HG02943 (cell line): ENCODE measurements around the gene ZNF24.
A peak's percentile ranks its signal among the peaks of the same experiment; 100 is the strongest.

ENCODE experiments used
- ATAC-seq: cut with Tn5 transposase; IDR thresholded peaks from one replicate; pipeline ENCODE4 v1.9.1; 2021; ENCODE audit warnings: mild to moderate bottlenecking, low read depth, moderate library complexity; ENCODE audit not compliant: unreplicated experiment

The ZNF24 gene

DNA sequence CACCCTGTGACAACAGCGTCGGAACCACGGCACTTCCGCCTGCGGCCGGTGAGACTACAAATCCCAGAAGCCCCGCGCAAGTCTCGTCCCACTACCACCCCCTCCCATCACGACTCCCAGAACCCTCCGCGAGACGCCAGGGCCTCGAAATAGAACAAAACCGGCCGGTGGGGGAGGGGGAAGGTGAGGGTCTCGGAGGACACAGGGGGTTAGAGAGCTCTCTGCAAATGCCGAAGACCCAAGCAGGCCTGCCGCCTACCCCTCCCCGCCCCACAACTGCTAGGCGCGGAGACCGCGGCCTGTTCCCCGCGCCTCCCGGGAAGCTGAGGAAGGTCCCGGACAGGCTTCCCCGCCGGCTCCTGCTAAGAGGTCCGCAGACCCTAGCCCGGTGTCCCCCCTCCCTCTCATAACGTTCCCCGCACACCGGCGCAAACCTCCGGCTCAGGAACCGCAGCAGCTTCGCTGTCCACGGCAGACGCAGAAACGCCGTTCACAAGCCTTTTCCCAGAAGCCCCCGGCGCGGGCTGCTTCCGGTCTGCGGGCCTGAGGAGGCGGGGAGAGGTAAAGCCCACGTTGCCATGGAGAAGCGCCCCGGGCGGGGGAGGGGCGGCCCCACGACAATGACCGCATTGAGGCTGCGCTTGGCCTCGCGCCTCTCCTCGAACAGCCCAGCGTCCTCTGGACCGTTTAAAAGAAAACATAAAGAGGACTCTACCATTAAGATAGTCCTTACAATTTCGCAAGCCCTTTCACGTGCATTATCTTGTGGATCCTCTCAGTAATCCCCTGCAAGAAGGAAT lies at the start of gene ZNF24:
TSS of gene ZNF24 (minus strand) at position 485 of the 800 bp plus-strand sequence. CDS start 3,770 bp downstream, outside the sequence.
- ATAC-seq, result peak; percentile 94

DNA sequence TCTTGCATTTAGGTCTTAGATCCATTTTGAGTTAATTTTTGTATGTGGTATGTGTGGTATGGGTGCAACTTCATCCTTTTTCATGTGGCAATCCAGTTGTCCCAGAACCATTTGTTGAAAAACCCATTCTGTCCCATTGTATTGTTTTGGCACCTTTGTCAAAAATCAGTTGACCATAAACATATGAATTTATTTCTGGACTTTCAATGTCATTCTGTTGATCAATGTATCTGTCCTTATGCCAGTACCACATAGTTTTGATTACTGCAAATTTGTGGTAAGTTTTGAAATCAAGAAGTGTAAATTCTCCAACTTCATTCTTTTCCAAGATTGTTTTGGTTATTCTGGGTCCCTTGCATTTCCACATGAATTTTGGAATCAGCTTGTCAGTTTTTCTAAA lies 49.5 kb upstream of the ZNF24 start:
- no peak for ATAC-seq

DNA sequence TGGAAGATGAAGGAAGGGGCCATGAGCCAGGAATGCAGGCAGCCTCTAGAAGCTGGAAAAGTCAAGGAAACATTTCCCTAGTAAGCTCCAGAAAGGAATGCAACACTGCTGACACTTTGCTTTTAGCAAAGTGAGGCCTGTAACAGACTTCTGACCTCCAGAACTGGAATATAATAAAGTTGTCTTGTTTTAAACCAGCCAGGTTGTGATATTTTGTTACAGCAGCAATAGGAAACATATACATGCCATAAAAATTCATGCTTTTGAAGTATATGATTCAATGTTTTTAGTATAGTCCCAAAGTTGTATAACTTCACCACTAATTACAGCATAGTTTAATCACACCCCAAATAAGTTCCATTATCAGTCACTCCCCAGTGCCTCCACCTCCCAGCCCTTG lies 48.2 kb upstream of the ZNF24 start:
- no peak for ATAC-seq

DNA sequence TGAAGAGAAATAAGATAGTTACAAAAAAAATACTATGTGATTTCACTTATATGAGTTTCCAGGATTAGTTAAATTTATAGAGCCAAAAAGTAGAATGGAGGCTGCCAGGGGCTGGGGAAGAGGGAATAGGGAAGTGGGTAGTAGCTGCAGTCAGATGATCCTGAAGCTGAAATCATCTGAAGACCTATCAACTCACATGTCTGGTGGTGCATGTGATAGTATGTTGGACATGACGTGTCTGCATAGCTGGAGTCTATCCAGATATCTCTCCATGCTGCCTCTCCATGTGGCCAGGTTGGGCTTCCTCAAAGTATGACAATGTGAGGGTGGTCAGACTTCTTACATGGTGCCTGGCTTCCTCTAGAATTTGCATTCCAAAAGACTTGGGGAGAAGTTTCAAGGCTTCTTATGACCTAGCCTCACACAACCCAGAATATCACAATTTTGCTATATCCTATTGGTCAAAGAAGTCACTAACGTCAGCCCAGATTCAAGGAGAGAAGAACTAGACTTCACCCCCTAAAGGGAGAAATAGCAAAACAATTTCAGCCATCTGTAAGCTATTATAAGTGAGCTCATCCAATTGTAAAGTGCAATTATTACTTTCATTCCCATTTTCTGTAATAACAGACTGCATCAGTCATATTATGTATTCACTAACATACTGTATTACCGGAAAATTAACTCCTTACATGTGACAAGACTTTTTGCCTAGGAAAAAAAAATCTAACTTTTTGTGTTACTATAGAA lies 46.9 kb upstream of the ZNF24 start:
- no peak for ATAC-seq

DNA sequence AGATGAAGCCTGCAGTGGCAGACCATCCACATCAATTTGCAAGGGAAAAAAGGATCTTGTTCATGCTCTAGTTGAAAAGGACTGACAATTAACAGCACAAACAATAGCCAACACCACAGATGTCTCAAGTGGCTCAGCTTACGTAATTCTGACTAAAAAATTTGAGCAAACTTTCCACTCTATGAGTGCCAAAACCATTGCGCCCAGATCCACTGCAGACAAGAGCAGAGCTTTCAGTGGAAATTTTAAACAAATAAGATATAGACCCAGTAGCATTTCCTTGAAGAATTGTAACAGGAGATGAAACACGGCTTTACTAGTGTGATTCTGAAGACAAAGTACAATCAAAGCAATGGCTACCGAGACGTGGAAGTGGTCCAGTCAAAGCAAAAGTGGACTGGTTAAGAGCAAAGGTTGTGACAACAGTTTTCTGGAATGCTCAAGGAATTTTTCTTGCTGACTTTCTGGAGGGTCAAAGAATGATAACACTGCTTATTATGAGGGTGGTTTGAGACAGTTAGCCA lies 44.9 kb upstream of the ZNF24 start:
- no peak for ATAC-seq

DNA sequence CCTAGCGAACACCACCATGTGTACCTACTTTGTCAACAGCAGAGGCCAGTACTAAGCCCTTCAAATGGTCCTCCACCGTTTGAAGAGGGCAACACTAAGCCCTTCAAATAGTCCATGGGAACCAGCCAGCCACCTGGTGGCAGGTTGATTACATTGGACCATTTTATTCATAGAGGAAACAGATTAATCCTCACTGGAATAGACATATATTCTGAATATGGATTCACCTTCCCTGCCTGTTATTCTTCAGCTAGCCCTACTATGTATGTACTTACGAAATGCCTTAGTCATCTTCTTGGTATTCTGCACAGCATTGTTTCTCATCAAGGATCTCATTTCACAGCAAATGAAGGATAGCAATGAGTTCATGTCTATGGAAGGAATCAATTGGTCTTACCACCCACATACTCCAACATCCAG lies 42.9 kb upstream of the ZNF24 start:
- peak; percentile 26 for ATAC-seq

DNA sequence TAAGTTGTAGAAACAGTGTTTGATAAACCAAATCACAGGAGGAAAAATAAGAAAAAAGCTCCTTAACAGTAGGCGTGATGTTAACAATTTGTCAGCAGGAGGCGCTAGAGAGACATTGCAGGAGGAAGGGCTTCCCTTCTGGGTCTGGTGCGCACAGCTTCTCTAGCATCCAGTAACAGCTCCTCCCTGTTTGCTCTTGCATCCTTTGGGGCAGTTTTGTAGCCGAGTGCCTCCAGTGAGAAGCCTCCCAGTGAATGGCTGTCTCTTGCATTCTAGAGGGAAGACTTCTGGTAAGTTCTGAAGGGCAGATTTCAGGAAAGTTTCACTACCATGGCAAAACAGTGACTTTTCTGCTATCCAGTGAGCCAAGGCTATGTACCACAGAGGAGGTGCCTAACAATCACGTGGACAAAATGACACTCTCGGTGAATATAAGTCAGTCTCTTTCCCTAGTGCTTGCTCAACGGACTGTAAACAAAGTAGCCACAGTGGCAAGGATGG lies 42.4 kb upstream of the ZNF24 start:
- ATAC-seq, result peak; percentile 80

DNA sequence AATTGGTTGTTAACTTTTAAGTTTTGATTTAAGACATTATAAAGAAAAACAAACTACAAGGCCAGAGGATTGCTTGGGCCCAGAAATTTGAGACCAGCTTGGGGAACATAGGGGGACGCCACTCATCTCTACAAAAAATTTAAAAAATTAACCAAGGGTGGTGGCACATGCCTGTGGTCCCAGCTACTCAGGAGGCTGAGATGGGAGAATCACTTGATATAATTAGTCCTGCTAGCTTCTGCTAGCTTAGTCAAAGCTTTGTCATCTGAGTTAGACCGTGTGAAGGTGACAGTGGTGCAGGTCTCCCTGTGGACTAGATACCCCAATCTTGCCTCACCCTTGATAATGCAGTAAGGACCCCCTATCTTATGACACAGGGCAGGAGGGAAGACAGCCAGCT lies 38.9 kb upstream of the ZNF24 start:
- no peak for ATAC-seq

DNA sequence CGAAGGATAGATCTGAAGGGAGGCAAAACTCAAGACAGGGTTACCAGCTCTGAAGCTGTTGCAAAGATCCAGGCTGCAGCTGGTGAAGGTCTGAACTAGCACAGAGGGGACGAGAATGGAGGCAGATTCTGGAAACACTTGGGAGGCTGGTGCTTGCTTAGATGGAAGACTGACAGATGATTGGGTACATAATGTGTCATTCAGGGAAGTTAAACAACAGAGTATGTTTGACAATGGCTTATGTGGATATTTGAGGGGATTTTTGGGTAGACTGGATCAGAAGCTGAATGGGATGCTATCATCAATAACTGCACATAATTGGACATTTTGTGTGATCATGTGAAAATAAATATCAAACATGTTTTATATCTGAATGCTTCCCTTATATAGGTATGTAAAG lies 35.2 kb upstream of the ZNF24 start:
- ATAC-seq, result no peak

DNA sequence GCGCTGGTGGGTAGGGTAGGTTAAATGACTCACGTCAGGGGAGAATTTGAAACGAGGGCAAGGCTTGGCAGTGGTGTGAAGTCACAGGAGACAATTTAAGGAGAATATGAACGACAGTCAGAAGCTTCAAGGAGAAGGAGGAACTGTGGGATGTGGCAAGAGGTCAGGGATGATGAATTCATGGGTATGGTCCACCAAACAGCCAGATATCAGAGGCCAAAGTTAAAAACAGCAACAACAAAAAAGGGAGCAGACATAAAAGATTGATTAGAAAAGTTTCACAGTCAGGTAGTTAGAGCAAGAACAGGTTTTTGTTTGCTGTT lies 34.3 kb upstream of the ZNF24 start:
- no peak for ATAC-seq

DNA sequence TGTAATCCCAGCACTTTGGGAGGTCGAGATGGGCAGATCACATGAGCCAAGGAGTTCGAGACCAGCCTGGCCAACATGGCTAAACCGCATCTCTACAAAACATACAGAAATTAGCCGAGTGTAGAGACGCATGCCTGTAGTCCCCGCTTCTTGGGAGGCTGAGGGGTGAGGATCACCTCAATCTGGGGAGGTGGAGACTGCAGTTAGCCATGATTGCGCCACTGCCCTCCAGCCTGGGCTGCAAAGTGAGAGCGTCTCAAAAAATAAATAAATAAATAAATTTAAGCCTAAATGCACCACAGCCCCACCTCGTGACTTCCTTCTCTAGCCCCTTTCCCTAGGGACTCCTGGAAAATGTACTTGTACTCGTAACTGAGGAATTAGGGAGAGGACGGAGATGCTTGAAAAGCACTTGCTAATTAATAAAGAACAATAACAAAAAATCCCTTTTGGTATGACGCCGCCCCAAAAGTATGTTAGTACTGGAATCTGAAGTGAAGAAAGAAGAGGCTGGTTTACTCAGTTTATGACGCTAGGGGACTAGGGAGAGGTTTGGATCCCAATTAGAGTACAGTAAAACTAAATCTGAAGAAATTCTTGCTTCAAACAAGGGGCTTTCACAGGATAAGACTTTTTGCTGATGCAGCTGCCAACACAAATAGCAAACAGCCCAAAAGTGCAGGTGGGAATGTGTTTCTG lies 33.8 kb upstream of the ZNF24 start:
- ATAC-seq, result no peak

DNA sequence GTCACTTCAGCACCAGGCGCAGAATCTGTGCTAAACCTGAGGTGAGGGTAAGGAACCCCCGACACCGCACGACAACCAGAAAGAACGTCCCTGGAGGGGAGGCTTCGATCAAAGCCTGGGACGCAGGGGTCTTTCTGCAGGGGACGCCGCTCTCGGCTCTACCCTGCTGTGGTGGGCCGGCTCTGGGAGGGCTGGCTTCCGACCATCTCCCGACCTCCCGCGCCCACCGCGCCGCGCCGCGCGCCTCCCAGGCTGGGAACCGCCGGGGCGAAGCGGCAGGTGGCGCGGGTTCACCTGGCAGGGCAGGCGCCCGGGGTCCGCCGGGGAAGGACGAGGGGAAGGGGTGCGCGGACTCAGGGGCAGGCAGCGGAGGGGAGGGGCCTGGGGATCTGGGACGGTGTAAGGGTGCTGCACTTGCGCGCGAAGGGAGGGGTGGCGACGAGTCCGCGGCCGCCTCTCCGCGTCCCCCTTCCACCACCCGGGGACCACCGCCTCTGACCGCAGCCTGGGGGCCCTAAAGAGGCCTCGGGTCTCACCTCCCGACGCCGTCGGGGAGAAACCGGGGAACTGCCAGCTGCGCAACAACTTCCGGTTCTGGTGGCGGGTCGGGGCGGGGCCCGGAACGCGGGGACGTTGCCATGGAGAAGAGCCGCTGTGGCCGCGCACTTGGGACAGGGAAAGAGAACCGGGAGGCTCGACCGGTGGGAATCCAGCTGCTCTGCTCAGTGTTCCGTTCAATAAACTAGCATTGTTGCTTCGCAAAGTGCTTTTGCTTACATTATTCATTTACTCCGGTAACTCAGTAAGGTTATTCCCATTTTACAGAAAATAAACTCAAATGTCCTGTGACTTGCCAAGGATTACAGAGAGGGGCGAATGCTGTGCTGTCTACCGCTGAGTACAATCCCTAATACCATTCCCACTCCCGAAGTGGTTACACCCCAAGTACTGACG lies 32.8 kb upstream of the ZNF24 start, which contains the start of gene ZNF396:
TSS of gene ZNF396 (minus strand) at position 596 of the 954 bp plus-strand sequence. CDS start 3,045 bp downstream, outside the sequence.
- ATAC-seq, result peak; percentile 78

DNA sequence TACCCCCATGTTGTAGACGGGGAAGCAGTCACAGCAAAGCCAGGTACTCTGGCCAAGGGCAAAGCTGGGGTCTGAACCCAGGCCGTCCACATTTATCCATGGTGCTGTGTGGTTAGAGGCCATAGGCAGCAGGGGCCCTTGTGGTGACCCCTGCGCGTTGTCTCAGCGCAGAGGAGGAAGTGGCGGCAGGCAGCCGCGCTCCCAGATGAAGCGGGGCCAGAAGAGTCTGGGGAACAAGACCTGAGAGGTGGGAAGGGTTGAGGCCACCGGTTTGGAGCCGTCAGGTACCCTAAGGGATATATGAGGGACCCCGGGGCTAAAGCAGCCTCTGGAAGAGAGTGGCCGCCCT lies 32.1 kb upstream of the ZNF24 start:
- ATAC-seq, result peak; percentile 54

DNA sequence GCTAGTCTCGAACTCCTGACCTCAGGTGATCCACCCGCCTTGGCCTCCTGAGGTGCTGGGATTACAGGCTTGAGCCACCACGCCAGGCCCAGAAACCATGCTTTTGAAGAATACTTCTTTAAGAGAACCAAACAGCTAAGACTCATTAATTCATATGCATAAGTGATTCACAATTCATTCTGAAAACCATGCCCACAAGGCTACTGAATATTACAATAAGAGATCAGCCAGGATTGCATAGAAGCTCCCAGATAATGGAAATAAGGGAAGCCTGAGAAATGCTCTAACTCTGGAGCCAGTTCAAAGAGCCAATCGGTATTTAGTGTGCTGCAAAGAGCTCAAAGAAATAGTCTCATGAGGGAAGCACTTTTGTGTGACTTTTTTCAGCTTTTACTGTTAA lies 30.5 kb upstream of the ZNF24 start:
- no peak for ATAC-seq

DNA sequence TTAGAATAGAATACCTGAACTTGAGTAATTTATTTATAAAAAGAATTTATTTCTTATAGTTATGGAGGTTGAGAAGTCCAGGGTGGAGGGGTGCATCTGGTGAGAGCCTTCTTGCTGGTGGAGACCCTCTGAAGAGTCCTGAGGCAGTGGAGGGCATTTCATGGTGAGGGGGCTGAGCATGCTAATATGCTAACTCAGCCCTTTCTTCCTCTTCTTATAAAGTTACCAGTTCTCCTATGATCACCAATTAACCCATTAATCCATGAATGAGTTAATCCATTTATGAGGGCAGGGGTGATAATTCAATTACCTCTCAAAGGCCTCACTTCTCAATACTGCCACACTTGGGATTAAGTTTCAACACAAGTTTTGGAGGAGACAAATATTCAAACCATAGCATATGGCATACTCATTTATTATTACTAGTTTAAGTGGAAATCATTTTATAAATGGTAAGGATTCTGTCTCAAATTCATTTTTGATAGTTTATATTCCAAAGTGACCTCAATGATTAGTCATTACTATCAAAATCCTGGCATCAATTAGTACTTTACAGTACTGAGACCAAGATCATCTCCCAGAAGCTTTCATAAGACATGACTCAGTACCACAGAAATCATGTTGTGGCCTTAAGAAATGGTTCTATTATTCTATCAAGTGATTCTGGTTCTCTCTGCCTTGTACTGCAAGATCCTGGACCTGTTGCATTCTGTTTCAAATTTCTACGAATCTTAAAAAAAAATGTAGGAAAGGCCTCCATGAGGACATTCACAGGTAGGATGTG lies 27.4 kb upstream of the ZNF24 start:
- ATAC-seq, result no peak

DNA sequence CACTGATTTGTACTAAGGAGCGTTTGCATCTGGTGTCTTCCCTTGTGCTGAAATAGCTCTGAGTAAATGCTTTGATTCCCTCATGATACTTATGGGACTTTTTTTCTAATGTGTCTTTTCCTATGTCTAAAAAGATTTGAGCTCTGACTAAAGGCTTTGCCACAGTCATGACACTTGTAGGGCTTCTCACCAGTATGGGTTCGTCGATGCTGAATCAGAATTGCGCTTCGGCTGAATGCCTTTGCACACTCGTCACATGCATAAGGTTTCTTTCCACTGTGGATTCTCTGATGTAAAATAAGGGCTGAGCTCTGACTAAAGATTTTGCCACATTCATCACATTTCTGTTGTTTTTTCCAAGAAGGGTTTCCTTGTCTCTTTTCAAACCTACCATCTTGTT lies 24.9 kb upstream of the ZNF24 start:
- no peak for ATAC-seq

DNA sequence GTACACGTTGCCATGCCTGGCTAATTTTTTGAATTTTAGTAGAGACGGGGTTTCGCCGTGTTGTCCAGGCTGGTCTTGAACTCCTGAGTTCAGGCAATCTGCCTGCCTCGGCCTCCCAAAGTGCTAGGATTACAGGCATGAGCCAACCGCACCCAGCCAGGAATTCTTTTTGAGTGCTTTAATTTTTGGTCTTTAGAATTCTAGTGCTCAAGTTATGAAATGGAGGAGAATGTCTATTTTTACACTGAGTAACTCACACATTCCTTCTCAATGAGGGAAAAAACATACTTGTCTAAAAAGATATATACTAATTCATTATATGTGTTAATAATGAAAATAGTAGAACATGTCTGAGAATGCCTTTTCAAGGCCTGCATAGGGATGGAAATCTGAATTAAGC lies 24.4 kb upstream of the ZNF24 start:
- no peak for ATAC-seq

DNA sequence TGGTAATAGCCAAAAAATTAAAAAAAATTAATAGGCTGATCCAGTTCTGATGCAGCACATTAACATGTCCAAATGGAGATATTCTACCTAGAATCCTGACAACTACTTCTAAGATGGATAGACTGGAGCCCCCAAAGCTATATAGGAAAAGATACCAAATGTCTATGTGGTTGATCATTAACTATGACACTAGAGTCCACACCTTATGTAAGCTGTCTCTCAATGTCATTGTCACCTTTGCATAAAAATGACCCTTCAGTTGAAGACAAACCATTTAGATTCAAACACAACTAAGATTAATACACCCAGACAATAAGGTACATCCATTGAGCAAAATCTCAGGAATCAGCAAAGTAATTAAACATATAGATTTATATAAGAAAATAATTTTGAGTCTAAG lies 18.3 kb upstream of the ZNF24 start:
- no peak for ATAC-seq
